Measurements from ENCODE around the gene NDRG4.

Gene NDRG4

GRCh38 chr16:58499615-58500351, at the start of gene NDRG4:
NDRG4 (plus strand) TSS chr16:58500143; CDS start chr16:58500249, 106 bp downstream.
- TF ChIP-seq CTCF (IDR thresholded peaks at IDR 0.05), result no peak
- peak; percentile 75 for DNase-seq (ENCODE audit: low spot score)
- peak within 1 kb of the TSS; percentile 61 for H3K4me3 ChIP-seq
- no peak within 1 kb of the TSS for H3K27ac ChIP-seq

GRCh38 chr16:58450590-58450989, 49.4 kb upstream of the NDRG4 start:
- H3K27ac ChIP-seq, result no peak overlapping the region
- TF ChIP-seq CTCF (IDR thresholded peaks at IDR 0.05), result no peak
- DNase-seq (ENCODE audit: low spot score), result no peak
- no peak overlapping the region for H3K4me3 ChIP-seq

- Histone ChIP-seq H3K27ac (no peak overlapping the region), H3K4me3 (no peak overlapping the region)
- no peak for DNase-seq (ENCODE audit: low spot score)
- TF ChIP-seq CTCF (IDR thresholded peaks at IDR 0.05), result no peak
These were observed 48.7 kb upstream of the NDRG4 start for GRCh38 chr16:58451265-58451689.

- H3K4me3 ChIP-seq, result no peak overlapping the region
- DNase-seq (ENCODE audit: low spot score), result no peak
- no peak overlapping the region for H3K27ac ChIP-seq
- no peak for TF ChIP-seq CTCF (IDR thresholded peaks at IDR 0.05)
These were observed 48.0 kb upstream of the NDRG4 start for GRCh38 chr16:58451945-58452401.

GRCh38 chr16:58452640-58453039, 47.3 kb upstream of the NDRG4 start:
- TF ChIP-seq CTCF (IDR thresholded peaks at IDR 0.05), result no peak
- Histone ChIP-seq H3K27ac (no peak overlapping the region), H3K4me3 (no peak overlapping the region)
- no peak for DNase-seq (ENCODE audit: low spot score)

GRCh38 chr16:58454178-58454577, 45.8 kb upstream of the NDRG4 start:
- Histone ChIP-seq H3K4me3 (no peak overlapping the region), H3K27ac (no peak overlapping the region)
- TF ChIP-seq CTCF (IDR thresholded peaks at IDR 0.05), result no peak
- DNase-seq (ENCODE audit: low spot score), result no peak

GRCh38 chr16:58454856-58455255, 45.1 kb upstream of the NDRG4 start:
- no peak overlapping the region for H3K27ac ChIP-seq
- no peak for DNase-seq (ENCODE audit: low spot score)
- no peak for TF ChIP-seq CTCF (IDR thresholded peaks at IDR 0.05)
- H3K4me3 ChIP-seq, result no peak overlapping the region

All from coronary artery (tissue), 2 donors.